SK-N-SH (cell line): ENCODE data around the gene TCF7L2. TPM values are rescaled to one million over a fixed set of nuclear protein-coding genes. Genes with fewer than 3 reads are reported as not detected.

Source experiments
- CTCF ChIA-PET: fragments of 300-600, 350-600 bp; formaldehyde crosslinking; extraction: SDS; loops from one replicate; lab custom pipeline; 2021; lab: Yijun Ruan, JAX
- POLR2A ChIA-PET: fragments of 350-600 bp; sonication (Branson Sonifier 250); formaldehyde crosslinking; extraction: SDS; loops from one replicate; lab custom pipeline; 2020; ENCODE audit warnings: antibody characterized with exemption, inconsistent platforms; lab: Yijun Ruan, JAX
- DNase-seq: peaks from one replicate; pipeline ENCODE4 v3.0.0; 2012
- H2AFZ ChIP-seq: fragments of 200-600 bp; sonication (generic); 2 replicates; pipeline ENCODE4 v1.8.1; 2016; ENCODE audit warnings: antibody characterized with exemption, mild to moderate bottlenecking, low read depth
- H3F3A ChIP-seq: fragments of 200-600 bp; sonication (generic); replicated peaks from 2 replicates; pipeline ENCODE3; 2016; ENCODE audit warnings: antibody characterized with exemption, mild to moderate bottlenecking; ENCODE audit not compliant: insufficient read depth
- H3K27ac ChIP-seq, 2 experiments: fragments of 200-500 bp in 1 of 2; fragments of 200-600 bp in 1 of 2; sonication (Bioruptor generic) in 1 of 2; sonication (generic), shearing (Covaris generic) in 1 of 2; 2 replicates each; pipeline versions ENCODE4 v1.5.1 to v1.6.1; 2014 to 2016; ENCODE audit warnings: low read depth in 2 of 2, inconsistent platforms in 1 of 2, low read length in 1 of 2, mild to moderate bottlenecking in 1 of 2, mixed read lengths in 1 of 2
- H3K27me3 ChIP-seq: fragments of 200-600 bp; sonication (generic), shearing (Covaris generic); 2 replicates; pipeline ENCODE4 v1.6.1; 2016; ENCODE audit warnings: mixed run types; ENCODE audit not compliant: insufficient read depth
- H3K36me3 ChIP-seq, 2 experiments: fragments of 200-500 bp in 1 of 2; fragments of 200-600 bp in 1 of 2; sonication (Bioruptor generic) in 1 of 2; sonication (generic) in 1 of 2; replicated peaks in 1 of 2; 2 replicates each; pipeline versions ENCODE3 to v1.5.1; 2014 to 2016; ENCODE audit warnings: low read length in 1 of 2, mild to moderate bottlenecking in 1 of 2; ENCODE audit not compliant: insufficient read depth in 2 of 2, control insufficient read depth in 1 of 2
- H3K4me1 ChIP-seq, 2 experiments: fragments of 200-500 bp in 1 of 2; fragments of 200-600 bp in 1 of 2; sonication (Bioruptor generic) in 1 of 2; sonication (generic), shearing (Covaris generic) in 1 of 2; 2 replicates each; pipeline versions ENCODE4 v1.5.1 to v1.6.1; 2014 to 2016; ENCODE audit warnings: low read depth in 1 of 2, low read length in 1 of 2, mixed run types in 1 of 2; ENCODE audit not compliant: insufficient read depth in 2 of 2, control insufficient read depth in 1 of 2
- H3K4me2 ChIP-seq: fragments of 200-600 bp; sonication (generic), shearing (Covaris generic); 2 replicates; pipeline ENCODE4 v1.6.1; 2017; ENCODE audit warnings: mixed run types
- H3K4me3 ChIP-seq, 2 experiments: fragments of 200-500 bp in 1 of 2; fragments of 200-600 bp in 1 of 2; sonication (Bioruptor generic) in 1 of 2; sonication (generic), shearing (Covaris generic) in 1 of 2; 2 replicates each; pipeline versions ENCODE4 v1.5.1 to v1.8.1; 2014 to 2016; ENCODE audit warnings: low read depth in 2 of 2, inconsistent platforms in 1 of 2, low read length in 1 of 2, mild to moderate bottlenecking in 1 of 2, mixed read lengths in 1 of 2, moderate library complexity in 1 of 2
- H3K79me2 ChIP-seq: fragments of 200-600 bp; sonication (generic); 2 replicates; pipeline ENCODE4 v1.8.1; 2017; ENCODE audit warnings: mild to moderate bottlenecking; ENCODE audit not compliant: insufficient read depth
- H3K9ac ChIP-seq: fragments of 200-600 bp; sonication (generic); 2 replicates; pipeline ENCODE4 v1.6.1; 2017; ENCODE audit warnings: mixed run types
- H3K9me2 ChIP-seq: fragments of 200-600 bp; sonication (generic); 2 replicates; pipeline ENCODE4 v1.6.1; 2017; ENCODE audit warnings: mixed run types
- H3K9me3 ChIP-seq: fragments of 200-600 bp; sonication (generic); 2 replicates; pipeline ENCODE4 v1.6.1; 2017; ENCODE audit warnings: mixed run types, mild to moderate bottlenecking, moderate library complexity
- H4K20me1 ChIP-seq: fragments of 200-600 bp; sonication (generic); 2 replicates; pipeline ENCODE4 v1.6.1; 2017; ENCODE audit warnings: mild to moderate bottlenecking, mixed run types; ENCODE audit not compliant: insufficient read depth
- EP300 ChIP-seq, 2 experiments: IDR thresholded peaks; 2 replicates each; pipeline versions ENCODE4 v1.4.0 to v1.6.1; 2012; ENCODE audit warnings: borderline replicate concordance in 1 of 2, low read depth in 1 of 2, low read length in 1 of 2
- EZH2phosphoT487 ChIP-seq: fragments of 200-600 bp; sonication (generic); IDR thresholded peaks from 2 replicates; pipeline ENCODE4 v1.6.1; 2017; ENCODE audit warnings: low read depth, mixed run types, mild to moderate bottlenecking, antibody characterized with exemption, moderate library complexity, borderline replicate concordance
- FOXJ3 ChIP-seq: sonication (generic); formaldehyde crosslinking; IDR thresholded peaks from 2 replicates; pipeline ENCODE4 v1.5.1; 2020; ENCODE audit warnings: mild to moderate bottlenecking, missing genetic modification reagents
- IRF3 ChIP-seq: fragments of 150-350 bp; IDR thresholded peaks from 2 replicates; pipeline ENCODE4 v1.6.1; 2016; ENCODE audit warnings: mild to moderate bottlenecking, low read depth, low read length
- MXI1 ChIP-seq: IDR thresholded peaks from 2 replicates; pipeline ENCODE4 v1.6.1; 2012; ENCODE audit warnings: mild to moderate bottlenecking, low read depth, low read length, improper control_type of control experiment
- NFIC ChIP-seq: IDR thresholded peaks from 2 replicates; pipeline ENCODE4 v1.4.0; 2012; ENCODE audit warnings: borderline replicate concordance
- PBX3 ChIP-seq: IDR thresholded peaks from 2 replicates; pipeline ENCODE4; 2012
- POLR2AphosphoS5 ChIP-seq: IDR thresholded peaks from 2 replicates; pipeline ENCODE4 v1.6.1; 2012; ENCODE audit warnings: low read depth, low read length
- RAD21 ChIP-seq: IDR thresholded peaks from 2 replicates; pipeline ENCODE4 v1.6.1; 2012; ENCODE audit warnings: mild to moderate bottlenecking, low read length
- RCOR1 ChIP-seq: fragments of 150-350 bp; IDR thresholded peaks from 2 replicates; pipeline ENCODE4 v1.6.1; 2017; ENCODE audit warnings: antibody characterized with exemption, low read length
- REST ChIP-seq: IDR thresholded peaks from 2 replicates; pipeline ENCODE4 v1.6.1; 2012; ENCODE audit warnings: mild to moderate bottlenecking, low read depth, low read length, moderate library complexity
- RFX5 ChIP-seq: IDR thresholded peaks from 2 replicates; pipeline ENCODE4 v1.6.1; 2012; ENCODE audit warnings: mild to moderate bottlenecking, improper control_type of control experiment, low read length
- RXRA ChIP-seq: IDR thresholded peaks from 2 replicates; pipeline ENCODE4 v1.4.0; 2012; ENCODE audit warnings: low read depth, mild to moderate bottlenecking, borderline replicate concordance
- SIN3A ChIP-seq: IDR thresholded peaks from 2 replicates; pipeline ENCODE4 v1.6.1; 2012; ENCODE audit warnings: low read depth, mild to moderate bottlenecking, low read length, moderate library complexity, borderline replicate concordance
- SMC3 ChIP-seq: IDR thresholded peaks from 2 replicates; pipeline ENCODE4 v1.6.1; 2012; ENCODE audit warnings: low read depth, low read length, improper control_type of control experiment
- TAF1 ChIP-seq: IDR thresholded peaks from 2 replicates; pipeline ENCODE4 v1.6.1; 2012; ENCODE audit warnings: low read depth, mild to moderate bottlenecking, low read length, moderate library complexity, borderline replicate concordance
- TCF12 ChIP-seq: IDR thresholded peaks from 2 replicates; pipeline ENCODE4 v1.4.0; 2012
- USF1 ChIP-seq: IDR thresholded peaks from 2 replicates; pipeline ENCODE4 v1.4.0; 2012; ENCODE audit warnings: low read depth, borderline replicate concordance
- WGBS: methylation state at CpG from one replicate; pipeline ENCODE4 v1.1.6; 2017; ENCODE audit warnings: low lambda C conversion rate; 5-methylcytosine and 5-hydroxymethylcytosine counted together
- polyA plus RNA-seq, 3 experiments: library from polyadenylated mRNA; depleted of rRNA; stranded (reverse); fragments of >200 nt; gene quantifications; 2 replicates each; pipeline ENCODE4 v1.2.3, GENCODE V29; 2012
- TF ChIP-seq, protein P1 (sequence below): IDR thresholded peaks from 2 replicates; pipeline ENCODE4 v1.4.0; 2012; ENCODE audit warnings: low read depth

The TCF7L2 gene
- polyA plus RNA-seq, 1 of the 3 experiments (the other 2 are of a cell fraction), result 10.2 TPM

DNA sequence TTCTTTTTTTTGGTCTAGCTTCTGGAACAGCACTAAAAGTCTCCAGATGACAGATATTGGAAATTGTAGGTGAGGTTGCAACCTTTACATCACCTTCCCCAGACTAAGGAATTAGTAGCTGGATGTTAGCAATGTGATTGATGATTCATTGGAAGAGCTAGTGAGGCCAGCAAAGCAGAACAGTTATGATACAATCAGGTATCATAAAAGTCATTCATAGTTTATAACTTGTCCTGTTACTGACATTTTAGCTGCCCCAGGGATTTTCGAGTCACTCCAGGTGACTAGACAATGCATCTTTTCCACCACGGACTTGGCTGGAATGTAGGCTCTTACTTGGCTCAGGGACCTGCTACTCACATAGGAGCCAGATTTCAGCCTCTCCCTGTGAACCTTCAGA lies 15.9 kb upstream of the TCF7L2 start (continued):
- TF ChIP-seq USF1, result no peak
- TF ChIP-seq RAD21, result no peak
- TF ChIP-seq RFX5, result no peak
- no peak for TF ChIP-seq POLR2AphosphoS5
- TF ChIP-seq PBX3, result no peak
- no peak for TF ChIP-seq MXI1
- TF ChIP-seq EP300 (IDR thresholded peaks at IDR 0.05; ENCODE audit: borderline replicate concordance in 1 of 2, low read depth in 1 of 2, low read length in 1 of 2), result no peak
- TF ChIP-seq, protein P1, sequence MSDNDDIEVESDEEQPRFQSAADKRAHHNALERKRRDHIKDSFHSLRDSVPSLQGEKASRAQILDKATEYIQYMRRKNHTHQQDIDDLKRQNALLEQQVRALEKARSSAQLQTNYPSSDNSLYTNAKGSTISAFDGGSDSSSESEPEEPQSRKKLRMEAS, result no peak
- TF ChIP-seq TCF12, result no peak
- no peak for TF ChIP-seq EZH2phosphoT487
- TF ChIP-seq SMC3, result no peak

- no peak overlapping the region for H3K4me2 ChIP-seq
- no peaks in the 10 kb centered on the region for H3K4me1 ChIP-seq
- no peaks in the 10 kb centered on the region for H3K9me3 ChIP-seq
- H3K79me2 ChIP-seq, result no peaks in the 10 kb centered on the region
- WGBS, result 76% methylated on average over 6 of the region's 6 CpGs
- H2AFZ ChIP-seq, result no peak overlapping the region
- POLR2A ChIA-PET, result no interaction called here
- no peaks in the 10 kb centered on the region for H4K20me1 ChIP-seq
- H3K9me2 ChIP-seq, result no peaks in the 10 kb centered on the region
- H3K9ac ChIP-seq, result no peak overlapping the region
- H3K27ac ChIP-seq, result no peak overlapping the region
- no peak for DNase-seq
- CTCF ChIA-PET, result no interaction called here
- TF ChIP-seq EZH2phosphoT487 (no peak), TAF1 (no peak), NFIC (no peak), RXRA (no peak), RCOR1 (no peak), FOXJ3 (no peak), IRF3 (no peak), REST (no peak), SIN3A (no peak)
- TF ChIP-seq, protein P1, result no peak
- H3K4me3 ChIP-seq, result no peak overlapping the region
- no peaks in the 10 kb centered on the region for H3F3A ChIP-seq
- H3K27me3 ChIP-seq, result no peaks in the 10 kb centered on the region
- H3K36me3 ChIP-seq, result no peaks in the 10 kb centered on the region
Measured at GRCh38 chr10:112938808-112939482, 11.1 kb upstream of the TCF7L2 start.
